Inflammatory macrophage (primary cell): ENCODE data around the gene CYP27A1.

Source experiments
- DNase-seq, 2 donors: peaks; one replicate each; pipeline ENCODE4 v3.0.0-alpha.2; 2020 to 2022

CYP27A1 gene

DNA sequence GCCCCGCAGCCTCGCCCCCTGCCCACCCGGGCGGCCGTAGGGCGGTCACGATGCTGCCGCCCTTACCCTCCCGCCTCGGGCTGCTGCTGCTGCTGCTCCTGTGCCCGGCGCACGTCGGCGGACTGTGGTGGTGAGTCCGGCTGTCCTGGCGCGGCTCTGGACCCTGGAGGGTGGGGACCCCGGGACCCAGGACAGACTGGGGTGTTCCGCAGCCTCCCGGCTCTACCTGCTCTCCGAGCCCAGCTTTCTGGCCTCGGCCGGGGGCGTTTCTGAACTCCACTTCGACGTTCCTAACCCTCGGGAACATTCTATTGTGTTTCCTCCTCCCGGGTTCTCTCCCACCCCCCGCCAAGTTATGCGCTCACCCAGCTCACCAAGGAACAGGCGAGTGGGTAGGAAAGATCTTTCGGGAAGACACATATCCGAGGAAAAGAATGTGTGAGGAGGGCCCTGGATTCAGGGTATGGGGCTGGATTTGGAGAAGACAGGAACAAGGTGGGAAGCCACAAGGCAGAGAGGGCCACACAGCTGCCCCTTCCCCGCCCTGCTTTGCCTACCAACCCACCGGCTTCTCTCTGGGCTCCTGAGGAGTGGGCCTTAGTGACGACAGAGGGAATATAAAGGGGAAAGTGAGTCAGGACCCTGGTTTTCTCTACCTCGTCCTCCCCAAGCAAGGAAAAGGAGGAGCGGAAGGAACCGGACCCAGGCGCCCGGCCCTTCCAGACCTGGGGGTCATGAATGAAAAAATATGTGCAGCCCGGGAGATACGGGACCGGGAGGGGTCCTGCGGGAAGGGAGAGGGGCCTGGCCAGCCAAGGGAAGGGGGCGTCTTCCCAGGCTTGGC lies 78.3 kb downstream of the CYP27A1 start:
- DNase-seq: no peak

DNA sequence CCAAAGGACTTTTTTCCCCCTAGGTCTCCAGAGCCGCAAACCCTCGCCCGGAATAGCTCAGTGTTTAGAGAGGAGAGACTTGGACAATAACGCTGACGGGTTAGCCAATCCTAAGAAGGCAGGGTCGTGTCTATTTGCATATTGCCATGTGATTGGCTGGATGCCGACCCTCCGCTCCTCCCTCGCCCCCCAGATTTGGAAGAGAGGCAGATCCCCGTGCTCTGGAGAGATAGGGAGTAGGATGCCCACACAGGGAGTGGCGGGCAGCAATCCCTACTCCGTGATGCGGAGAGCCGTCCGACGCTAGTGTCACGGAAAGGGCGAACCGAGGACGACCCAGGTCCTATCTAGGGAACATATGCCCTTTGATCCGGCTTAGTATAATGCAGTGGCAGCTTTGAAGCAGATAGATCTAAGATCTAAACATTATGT lies 79.0 kb downstream of the CYP27A1 start:
- DNase-seq: no peak

GRCh38 chr2:218861645-218862318 lies 79.8 kb downstream of the CYP27A1 start:
- DNase-seq: no peak

DNA sequence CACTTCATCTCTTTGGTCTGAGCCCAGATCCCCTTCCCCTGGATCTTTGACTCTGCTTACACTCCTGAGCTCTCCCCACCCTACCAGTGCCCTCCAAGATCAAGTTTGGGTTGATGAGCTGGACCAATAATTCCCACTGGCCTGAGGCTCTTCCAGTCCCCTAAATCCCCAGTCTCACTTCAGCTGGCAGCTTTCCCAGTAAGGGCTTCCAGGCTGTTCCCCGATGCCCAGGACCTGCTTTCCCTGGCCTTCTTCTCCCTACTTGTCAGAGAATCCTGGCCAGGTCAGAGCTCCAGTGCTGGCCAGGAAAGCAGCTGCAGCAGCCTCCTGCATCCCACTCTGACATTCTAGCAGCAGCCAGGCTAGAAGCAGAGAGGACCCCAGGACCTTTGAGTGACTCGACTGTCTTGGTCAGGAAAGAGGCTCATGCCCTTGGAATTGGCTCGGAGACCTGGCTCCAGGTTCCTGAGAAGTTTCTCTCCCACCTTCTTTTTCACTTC lies 81.1 kb downstream of the CYP27A1 start:
- DNase-seq: no peak
